HepG2 (cell line): ENCODE measurements around the gene KLHL36. TPM values are rescaled to one million over a fixed set of nuclear protein-coding genes. Genes with fewer than 3 reads are reported as not detected.

ENCODE experiments used
- ARNT2 ChIP-seq: sonication (generic); formaldehyde crosslinking; IDR thresholded peaks from 2 replicates; pipeline ENCODE4 v1.8.0; 2022; ENCODE audit warnings: mild to moderate bottlenecking, low read depth, missing genetic modification reagents, moderate library complexity
- FOXK1 ChIP-seq: sonication (generic); formaldehyde crosslinking; IDR thresholded peaks from 2 replicates; pipeline ENCODE4 v1.4.0; 2020; ENCODE audit warnings: low read depth, missing genetic modification reagents, borderline replicate concordance
- HCFC1 ChIP-seq: fragments of 150-350 bp; IDR thresholded peaks from 2 replicates; pipeline ENCODE4 v1.6.1; 2014; ENCODE audit warnings: low read depth, low read length
- HMG20B ChIP-seq: conservative IDR thresholded peaks from 2 replicates; pipeline ENCODE4 v1.6.1; 2016; ENCODE audit warnings: missing genetic modification reagents, missing compliant biosample characterization
- JDP2 ChIP-seq: sonication (generic); formaldehyde crosslinking; IDR thresholded peaks from 2 replicates; pipeline ENCODE4 v1.8.1; 2022; ENCODE audit warnings: missing genetic modification reagents, borderline replicate concordance
- NFIB ChIP-seq: sonication (generic); formaldehyde crosslinking; IDR thresholded peaks from 2 replicates; pipeline ENCODE4 v1.9.0; 2021; ENCODE audit warnings: missing genetic modification reagents, mild to moderate bottlenecking, borderline replicate concordance
- RARA ChIP-seq: IDR thresholded peaks from 2 replicates; pipeline ENCODE4 v1.6.1; 2016; ENCODE audit warnings: missing genetic modification reagents, missing compliant biosample characterization
- RNF2 ChIP-seq: fragments of 450-650 bp; conservative IDR thresholded peaks from 2 replicates; pipeline ENCODE4 v1.6.1; 2016; ENCODE audit warnings: low read depth
- SP4 ChIP-seq: sonication (generic); formaldehyde crosslinking; IDR thresholded peaks from 2 replicates; pipeline ENCODE4 v1.8.1; 2023; ENCODE audit warnings: mild to moderate bottlenecking, missing genetic modification reagents
- TBX3 ChIP-seq: fragments of 450-650 bp; IDR thresholded peaks from 2 replicates; pipeline ENCODE4 v1.6.1; 2017; ENCODE audit warnings: antibody characterized with exemption, mild to moderate bottlenecking, inconsistent platforms, borderline replicate concordance
- TEAD2 ChIP-seq: sonication (generic); formaldehyde crosslinking; IDR thresholded peaks from 2 replicates; pipeline ENCODE4 v1.9.0; 2021; ENCODE audit warnings: missing genetic modification reagents
- ZBTB7B ChIP-seq: sonication (generic); formaldehyde crosslinking; IDR thresholded peaks from 2 replicates; pipeline ENCODE4 v1.4.0; 2020; ENCODE audit warnings: missing genetic modification reagents
- ZNF138 ChIP-seq: sonication (generic); formaldehyde crosslinking; IDR thresholded peaks from 2 replicates; pipeline ENCODE4 v1.5.0; 2020; ENCODE audit warnings: mild to moderate bottlenecking, low read depth, missing genetic modification reagents
- ZNF350 ChIP-seq: sonication (generic); formaldehyde crosslinking; IDR thresholded peaks from 2 replicates; pipeline ENCODE4 v1.4.0; 2020; ENCODE audit warnings: mild to moderate bottlenecking, low read depth, missing genetic modification reagents, borderline replicate concordance
- ZNF430 ChIP-seq: sonication (generic); formaldehyde crosslinking; IDR thresholded peaks from 2 replicates; pipeline ENCODE4 v1.9.0; 2021; ENCODE audit warnings: mild to moderate bottlenecking, missing genetic modification reagents
- ZNF598 ChIP-seq: sonication (generic); formaldehyde crosslinking; IDR thresholded peaks from 2 replicates; pipeline ENCODE4 v1.5.1; 2020; ENCODE audit warnings: mild to moderate bottlenecking, missing genetic modification reagents, borderline replicate concordance
- ZNF672 ChIP-seq: sonication (generic); formaldehyde crosslinking; IDR thresholded peaks from 2 replicates; pipeline ENCODE4 v1.8.1; 2022; ENCODE audit warnings: missing genetic modification reagents
- ZSCAN29 ChIP-seq: sonication (generic); formaldehyde crosslinking; conservative IDR thresholded peaks from 2 replicates; pipeline ENCODE4 v1.4.0; 2020; ENCODE audit warnings: mild to moderate bottlenecking, missing genetic modification reagents
- polyA plus RNA-seq, 8 experiments: library from polyadenylated mRNA; depleted of rRNA in 3 of 8; stranded (reverse) in 7 of 8; unstranded in 1 of 8; fragments of >200 nt; fragmentation: Illumina TruSeq in 4 of 8; extraction: Trizol in 4 of 8; gene quantifications; 2 replicates each; pipeline versions ENCODE4 v1.2.1 to v1.2.3, GENCODE V29; 2011 to 2016; ENCODE audit warnings: low read depth in 4 of 8, missing spikeins in 1 of 8, mixed read lengths in 1 of 8; ENCODE audit not compliant: insufficient read depth in 1 of 8
- total RNA-seq, 5 experiments: library from RNA; depleted of rRNA; stranded (reverse); fragments of >200 nt; fragmentation: Illumina TruSeq; extraction: Trizol; gene quantifications; 2 replicates each; pipeline ENCODE4 v1.2.3, GENCODE V29; 2016; ENCODE audit warnings: low read depth in 1 of 5
- TF ChIP-seq, protein P1 (sequence below): sonication (generic); formaldehyde crosslinking; conservative IDR thresholded peaks from 2 replicates; pipeline ENCODE4 v1.4.0; 2020; ENCODE audit warnings: missing genetic modification reagents
- TF ChIP-seq, protein P2 (sequence below): sonication (generic); formaldehyde crosslinking; IDR thresholded peaks from 2 replicates; pipeline ENCODE4 v1.5.1; 2020; ENCODE audit warnings: mild to moderate bottlenecking, missing genetic modification reagents, borderline replicate concordance
- TF ChIP-seq, protein P3 (sequence below): sonication (generic); formaldehyde crosslinking; IDR thresholded peaks from 2 replicates; pipeline ENCODE4 v1.4.0; 2020; ENCODE audit warnings: missing genetic modification reagents
- TF ChIP-seq, protein P4 (sequence below): sonication (generic); formaldehyde crosslinking; conservative IDR thresholded peaks from 2 replicates; pipeline ENCODE4 v1.8.0; 2022; ENCODE audit warnings: missing genetic modification reagents

KLHL36 gene
- total and polyA plus RNA-seq, 2 of the 13 experiments (the other 11 are each of a cell fraction or from before 2014, with no cell fraction given) = 24.3 to 26.0 TPM

DNA sequence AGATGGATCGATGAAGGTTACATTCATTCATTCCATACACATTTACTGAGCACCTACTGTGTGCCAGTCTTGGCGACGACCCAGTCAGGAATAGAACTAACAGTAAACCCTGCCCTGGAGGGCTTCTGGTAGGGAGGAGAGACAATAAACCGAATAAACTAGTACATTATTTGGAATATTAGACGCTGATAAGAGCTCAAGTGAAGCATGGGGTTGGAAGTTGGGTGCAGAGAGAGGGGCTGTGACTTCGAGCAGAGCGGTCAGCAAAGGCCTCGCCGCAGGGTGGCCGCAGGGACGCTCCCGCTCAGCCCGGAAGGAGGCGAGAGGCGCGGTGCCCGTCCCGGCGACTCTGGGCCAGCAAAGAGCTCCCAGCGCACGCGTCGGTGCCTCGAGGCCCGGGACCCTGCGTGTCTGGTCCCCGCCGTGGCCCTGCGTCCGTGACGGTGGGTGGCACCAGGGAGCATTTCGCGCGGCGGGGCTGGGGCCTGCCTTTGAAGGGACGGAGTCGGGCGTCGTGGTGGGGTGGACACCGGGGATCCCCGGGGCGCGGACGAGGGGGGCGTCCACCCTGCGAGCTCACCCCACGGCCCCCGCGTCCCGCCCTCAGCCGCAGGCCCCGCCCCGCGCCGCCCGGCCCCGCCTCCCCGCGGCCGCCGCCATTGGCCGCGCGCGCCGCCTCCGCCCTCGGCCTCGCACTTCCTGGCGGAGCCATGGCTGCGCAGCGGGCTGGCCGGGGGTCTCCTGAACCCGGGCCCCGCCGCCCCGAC lies at the start of gene KLHL36 (continued):
- TF ChIP-seq ZNF598 (CRISPR knock-in tag) (no peak; the same call in 1 of the 2 replicates), RNF2 (peak; percentile 76), SP4 (CRISPR knock-in tag) (no peak; the same call in 1 of the 2 replicates), HCFC1 (no peak), ZNF672 (CRISPR knock-in tag) (no peak), TEAD2 (CRISPR knock-in tag) (no peak), ARNT2 (peak; percentile 94), NFIB (CRISPR knock-in tag) (no peak), TBX3 (no peak), ZNF430 (CRISPR knock-in tag) (peak; percentile 44), JDP2 (CRISPR knock-in tag) (no peak), FOXK1 (CRISPR knock-in tag) (no peak), ZBTB7B (peak; percentile 72; the same call in 1 of the 2 replicates), ZNF138 (CRISPR knock-in tag) (peak; percentile 76; the same call in 1 of the 2 replicates), HMG20B (no peak), RARA (CRISPR knock-in tag) (no peak), ZNF350 (no peak; the same call in 1 of the 2 replicates), ZSCAN29 (CRISPR knock-in tag) (0 out of 2 replicates have a peak, but pooled peaks have one; percentile 50)
- TF ChIP-seq, protein P1, sequence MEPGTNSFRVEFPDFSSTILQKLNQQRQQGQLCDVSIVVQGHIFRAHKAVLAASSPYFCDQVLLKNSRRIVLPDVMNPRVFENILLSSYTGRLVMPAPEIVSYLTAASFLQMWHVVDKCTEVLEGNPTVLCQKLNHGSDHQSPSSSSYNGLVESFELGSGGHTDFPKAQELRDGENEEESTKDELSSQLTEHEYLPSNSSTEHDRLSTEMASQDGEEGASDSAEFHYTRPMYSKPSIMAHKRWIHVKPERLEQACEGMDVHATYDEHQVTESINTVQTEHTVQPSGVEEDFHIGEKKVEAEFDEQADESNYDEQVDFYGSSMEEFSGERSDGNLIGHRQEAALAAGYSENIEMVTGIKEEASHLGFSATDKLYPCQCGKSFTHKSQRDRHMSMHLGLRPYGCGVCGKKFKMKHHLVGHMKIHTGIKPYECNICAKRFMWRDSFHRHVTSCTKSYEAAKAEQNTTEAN (CRISPR knock-in tag) = no peak
- TF ChIP-seq, protein P2, sequence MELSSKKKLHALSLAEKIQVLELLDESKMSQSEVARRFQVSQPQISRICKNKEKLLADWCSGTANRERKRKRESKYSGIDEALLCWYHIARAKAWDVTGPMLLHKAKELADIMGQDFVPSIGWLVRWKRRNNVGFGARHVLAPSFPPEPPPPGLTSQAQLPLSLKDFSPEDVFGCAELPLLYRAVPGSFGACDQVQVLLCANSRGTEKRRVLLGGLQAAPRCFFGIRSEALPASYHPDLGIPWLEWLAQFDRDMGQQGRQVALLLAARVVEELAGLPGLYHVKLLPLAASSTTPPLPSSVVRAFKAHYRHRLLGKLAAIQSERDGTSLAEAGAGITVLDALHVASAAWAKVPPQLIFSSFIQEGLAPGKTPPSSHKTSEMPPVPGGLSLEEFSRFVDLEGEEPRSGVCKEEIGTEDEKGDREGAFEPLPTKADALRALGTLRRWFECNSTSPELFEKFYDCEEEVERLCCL (CRISPR knock-in tag) = no peak
- TF ChIP-seq, protein P3, sequence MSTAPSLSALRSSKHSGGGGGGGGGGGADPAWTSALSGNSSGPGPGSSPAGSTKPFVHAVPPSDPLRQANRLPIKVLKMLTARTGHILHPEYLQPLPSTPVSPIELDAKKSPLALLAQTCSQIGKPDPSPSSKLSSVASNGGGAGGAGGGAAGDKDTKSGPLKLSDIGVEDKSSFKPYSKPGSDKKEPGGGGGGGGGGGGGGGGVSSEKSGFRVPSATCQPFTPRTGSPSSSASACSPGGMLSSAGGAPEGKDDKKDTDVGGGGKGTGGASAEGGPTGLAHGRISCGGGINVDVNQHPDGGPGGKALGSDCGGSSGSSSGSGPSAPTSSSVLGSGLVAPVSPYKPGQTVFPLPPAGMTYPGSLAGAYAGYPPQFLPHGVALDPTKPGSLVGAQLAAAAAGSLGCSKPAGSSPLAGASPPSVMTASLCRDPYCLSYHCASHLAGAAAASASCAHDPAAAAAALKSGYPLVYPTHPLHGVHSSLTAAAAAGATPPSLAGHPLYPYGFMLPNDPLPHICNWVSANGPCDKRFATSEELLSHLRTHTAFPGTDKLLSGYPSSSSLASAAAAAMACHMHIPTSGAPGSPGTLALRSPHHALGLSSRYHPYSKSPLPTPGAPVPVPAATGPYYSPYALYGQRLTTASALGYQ = no peak
- TF ChIP-seq, protein P4, sequence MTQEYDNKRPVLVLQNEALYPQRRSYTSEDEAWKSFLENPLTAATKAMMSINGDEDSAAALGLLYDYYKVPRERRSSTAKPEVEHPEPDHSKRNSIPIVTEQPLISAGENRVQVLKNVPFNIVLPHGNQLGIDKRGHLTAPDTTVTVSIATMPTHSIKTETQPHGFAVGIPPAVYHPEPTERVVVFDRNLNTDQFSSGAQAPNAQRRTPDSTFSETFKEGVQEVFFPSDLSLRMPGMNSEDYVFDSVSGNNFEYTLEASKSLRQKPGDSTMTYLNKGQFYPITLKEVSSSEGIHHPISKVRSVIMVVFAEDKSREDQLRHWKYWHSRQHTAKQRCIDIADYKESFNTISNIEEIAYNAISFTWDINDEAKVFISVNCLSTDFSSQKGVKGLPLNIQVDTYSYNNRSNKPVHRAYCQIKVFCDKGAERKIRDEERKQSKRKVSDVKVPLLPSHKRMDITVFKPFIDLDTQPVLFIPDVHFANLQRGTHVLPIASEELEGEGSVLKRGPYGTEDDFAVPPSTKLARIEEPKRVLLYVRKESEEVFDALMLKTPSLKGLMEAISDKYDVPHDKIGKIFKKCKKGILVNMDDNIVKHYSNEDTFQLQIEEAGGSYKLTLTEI (CRISPR knock-in tag) = no peak; the same call in 1 of the 2 replicates
